ENCODE data around the gene KCNIP4. TPM values are rescaled to one million over a fixed set of nuclear protein-coding genes. Genes with fewer than 3 reads are reported as not detected.

The KCNIP4 gene
- total RNA-seq, 4 donors from 2014 or later: 0.19 to 0.50 (median 0.34) TPM; not detected in 1

GRCh38 chr4:21641696-21642095 lies 306.9 kb downstream of the KCNIP4 start:
- Histone ChIP-seq H3K27ac (replicated peaks in 1 of 4) (no peak overlapping the region), H3K27me3 (no peaks in the 10 kb centered on the region), H3K4me3 (no peak overlapping the region), H3K4me1 (no peaks in the 10 kb centered on the region), H3K36me3 (no peaks in the 10 kb centered on the region), H3K9me3 (no peaks in the 10 kb centered on the region)
- no peak for DNase-seq (ENCODE audit: extremely low spot score)
- intact Hi-C loops (cut with DNase I): no loop called here
- WGBS: 85% methylated on average over 3 of the region's 3 CpGs
- TF ChIP-seq EP300 (IDR thresholded peaks at IDR 0.05): no peak
- TF ChIP-seq CTCF (IDR thresholded peaks at IDR 0.05): no peak
- TF ChIP-seq POLR2A (IDR thresholded peaks at IDR 0.05; ENCODE audit: low read depth): no peak
- TF ChIP-seq POLR2AphosphoS5 (IDR thresholded peaks at IDR 0.05): no peak

DNA sequence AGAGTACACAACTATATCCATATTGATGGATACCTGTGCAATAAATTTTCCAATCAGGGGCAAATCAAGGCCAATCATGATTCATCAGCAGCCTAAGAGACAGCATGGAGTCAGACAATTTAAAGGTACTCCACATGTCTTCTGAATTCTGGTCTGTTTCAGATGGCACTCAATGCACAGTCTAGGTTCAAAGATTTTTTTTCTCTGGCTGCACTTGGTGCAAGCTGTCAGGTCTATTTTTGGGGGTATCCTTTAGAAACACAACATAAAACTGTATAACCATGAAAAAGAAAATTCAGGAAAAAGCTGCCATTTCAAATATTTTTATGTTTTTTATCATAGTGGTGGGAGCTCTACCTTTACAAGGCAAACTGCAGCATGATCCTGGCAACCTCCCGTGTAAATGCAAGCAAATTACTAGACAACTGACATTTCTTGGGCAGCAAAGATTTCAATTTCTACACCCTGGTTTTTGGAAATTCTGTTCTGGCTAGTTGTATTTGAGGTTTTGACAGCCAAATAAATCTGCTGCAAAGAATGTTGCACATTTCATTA lies 310.3 kb downstream of the KCNIP4 start:
- no peak for TF ChIP-seq EP300 (IDR thresholded peaks at IDR 0.05)
- TF ChIP-seq POLR2AphosphoS5 (IDR thresholded peaks at IDR 0.05): no peak
- no peak for TF ChIP-seq CTCF (IDR thresholded peaks at IDR 0.05)
- no peak for TF ChIP-seq POLR2A (IDR thresholded peaks at IDR 0.05; ENCODE audit: low read depth)
- H3K4me3 ChIP-seq: no peak overlapping the region
- 77% methylated on average over 1 of the region's 1 CpG for WGBS
- no peaks in the 10 kb centered on the region for H3K9me3 ChIP-seq
- no peaks in the 10 kb centered on the region for H3K4me1 ChIP-seq
- H3K27me3 ChIP-seq: no peaks in the 10 kb centered on the region
- no peaks in the 10 kb centered on the region for H3K36me3 ChIP-seq
- intact Hi-C loops (cut with DNase I): no loop called here
- no peak overlapping the region for H3K27ac ChIP-seq (replicated peaks in 1 of 4)
- DNase-seq (ENCODE audit: extremely low spot score): no peak

GRCh38 chr4:21628916-21629610 lies 319.5 kb downstream of the KCNIP4 start:
- TF ChIP-seq CTCF (IDR thresholded peaks at IDR 0.05): no peak
- no peak for TF ChIP-seq EP300 (IDR thresholded peaks at IDR 0.05)
- no peak for TF ChIP-seq POLR2AphosphoS5 (IDR thresholded peaks at IDR 0.05)
- no peak for TF ChIP-seq POLR2A (IDR thresholded peaks at IDR 0.05; ENCODE audit: low read depth)
- intact Hi-C loops (cut with DNase I): no loop called here

GRCh38 chr4:21628116-21628670 lies 320.4 kb downstream of the KCNIP4 start:
- Histone ChIP-seq H3K27ac (replicated peaks in 1 of 4) (no peak overlapping the region), H3K9me3 (no peaks in the 10 kb centered on the region), H3K4me1 (no peaks in the 10 kb centered on the region), H3K27me3 (no peaks in the 10 kb centered on the region), H3K4me3 (no peak overlapping the region), H3K36me3 (no peaks in the 10 kb centered on the region)
- intact Hi-C loops (cut with DNase I): no loop called here
- WGBS: 90% methylated on average over 4 of the region's 4 CpGs
- no peak for TF ChIP-seq POLR2A (IDR thresholded peaks at IDR 0.05; ENCODE audit: low read depth)
- TF ChIP-seq CTCF (IDR thresholded peaks at IDR 0.05): no peak
- no peak for TF ChIP-seq POLR2AphosphoS5 (IDR thresholded peaks at IDR 0.05)
- no peak for TF ChIP-seq EP300 (IDR thresholded peaks at IDR 0.05)
- DNase-seq (ENCODE audit: extremely low spot score): no peak

More at GRCh38 chr4:21628916-21629610, 319.5 kb downstream of the KCNIP4 start:
- Histone ChIP-seq H3K27me3 (no peaks in the 10 kb centered on the region), H3K36me3 (no peaks in the 10 kb centered on the region), H3K9me3 (no peaks in the 10 kb centered on the region), H3K4me1 (no peaks in the 10 kb centered on the region), H3K4me3 (no peak overlapping the region), H3K27ac (replicated peaks in 1 of 4) (no peak overlapping the region)
- DNase-seq (ENCODE audit: extremely low spot score): no peak
- WGBS: 24% methylated on average over 2 of the region's 2 CpGs

Data from esophagus muscularis mucosa (tissue), 4 donors.